Omental fat pad (tissue), 4 donors: ENCODE measurements around the gene C1S. TPM values are rescaled to one million over a fixed set of nuclear protein-coding genes. Genes with fewer than 3 reads are reported as not detected.
A peak's percentile ranks its signal among the peaks of the same experiment; 100 is the strongest.

Experiments
- ATAC-seq: fragments of 150-250 bp; one replicate; pipeline ENCODE4 v1.9.1; 2016; ENCODE audit warnings: mild to moderate bottlenecking, moderate library complexity; ENCODE audit not compliant: low FRiP score
- DNase-seq: peaks from one replicate; pipeline ENCODE4 v3.0.0-alpha.2; 2019; ENCODE audit warnings: low spot score
- total RNA-seq, 4 donors: library from RNA; depleted of rRNA; stranded (reverse); fragments of >200 nt; gene quantifications; one replicate each; pipeline ENCODE4 v1.1.0, GENCODE V29; 2016
- TF ChIP-seq, protein P1 (sequence below), 3 donors: fragments of 450-650 bp; IDR thresholded peaks; one replicate each; pipeline ENCODE4 v1.5.1; 2016 to 2017; ENCODE audit warnings: antibody characterized with exemption in 3 of 3, mild to moderate bottlenecking in 3 of 3, moderate library complexity in 2 of 3

Gene C1S
- total RNA-seq, 4 donors from 2014 or later: 490 to 872 (median 705) TPM

- peak; percentile 100 for DNase-seq
- peak; percentile 72 for ATAC-seq
- TF ChIP-seq, protein P1, sequence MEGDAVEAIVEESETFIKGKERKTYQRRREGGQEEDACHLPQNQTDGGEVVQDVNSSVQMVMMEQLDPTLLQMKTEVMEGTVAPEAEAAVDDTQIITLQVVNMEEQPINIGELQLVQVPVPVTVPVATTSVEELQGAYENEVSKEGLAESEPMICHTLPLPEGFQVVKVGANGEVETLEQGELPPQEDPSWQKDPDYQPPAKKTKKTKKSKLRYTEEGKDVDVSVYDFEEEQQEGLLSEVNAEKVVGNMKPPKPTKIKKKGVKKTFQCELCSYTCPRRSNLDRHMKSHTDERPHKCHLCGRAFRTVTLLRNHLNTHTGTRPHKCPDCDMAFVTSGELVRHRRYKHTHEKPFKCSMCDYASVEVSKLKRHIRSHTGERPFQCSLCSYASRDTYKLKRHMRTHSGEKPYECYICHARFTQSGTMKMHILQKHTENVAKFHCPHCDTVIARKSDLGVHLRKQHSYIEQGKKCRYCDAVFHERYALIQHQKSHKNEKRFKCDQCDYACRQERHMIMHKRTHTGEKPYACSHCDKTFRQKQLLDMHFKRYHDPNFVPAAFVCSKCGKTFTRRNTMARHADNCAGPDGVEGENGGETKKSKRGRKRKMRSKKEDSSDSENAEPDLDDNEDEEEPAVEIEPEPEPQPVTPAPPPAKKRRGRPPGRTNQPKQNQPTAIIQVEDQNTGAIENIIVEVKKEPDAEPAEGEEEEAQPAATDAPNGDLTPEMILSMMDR (IDR thresholded peaks at IDR 0.05): peak in 2 of 3 donors; percentile 83 to 96
Observed at GRCh38 chr12:7108796-7109571, 48.5 kb downstream of the C1S start, which contains the start of gene C1RL. Gene C1RL, minus strand, starts transcription at chr12:7109214. Its CDS starts 34 bp downstream, at chr12:7109180.

DNA sequence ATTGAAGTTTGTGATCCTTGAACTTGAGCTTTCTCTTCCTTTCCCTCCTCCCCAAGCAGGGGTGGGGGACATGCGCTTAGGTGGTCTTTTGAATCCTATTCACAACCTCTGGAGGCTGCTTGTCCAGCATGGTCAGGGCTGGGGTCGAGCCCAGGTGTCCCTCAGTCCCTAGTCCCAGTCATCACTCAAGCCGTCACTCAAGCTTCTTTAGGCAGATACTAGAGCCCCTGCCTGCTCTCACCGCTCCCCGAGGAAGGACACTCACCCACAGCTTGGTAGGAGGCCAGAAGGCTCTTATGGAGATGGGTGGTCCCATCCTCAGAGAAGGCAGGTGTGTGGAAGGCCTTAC is 49.0 kb downstream of the C1S start:
- no peak for DNase-seq
- TF ChIP-seq, protein P1 (IDR thresholded peaks at IDR 0.05): no peak

GRCh38 chr12:7110661-7111060 is 50.1 kb downstream of the C1S start:
- ATAC-seq (no peak), DNase-seq (no peak)
- TF ChIP-seq, protein P1 (IDR thresholded peaks at IDR 0.05): no peak

More for the DNA sequence above, 49.0 kb downstream of the C1S start:
- no peak for ATAC-seq

GRCh38 chr12:7112041-7112440 is 51.5 kb downstream of the C1S start:
- no peak for DNase-seq
- TF ChIP-seq, protein P1 (IDR thresholded peaks at IDR 0.05): no peak
- ATAC-seq: no peak

DNA sequence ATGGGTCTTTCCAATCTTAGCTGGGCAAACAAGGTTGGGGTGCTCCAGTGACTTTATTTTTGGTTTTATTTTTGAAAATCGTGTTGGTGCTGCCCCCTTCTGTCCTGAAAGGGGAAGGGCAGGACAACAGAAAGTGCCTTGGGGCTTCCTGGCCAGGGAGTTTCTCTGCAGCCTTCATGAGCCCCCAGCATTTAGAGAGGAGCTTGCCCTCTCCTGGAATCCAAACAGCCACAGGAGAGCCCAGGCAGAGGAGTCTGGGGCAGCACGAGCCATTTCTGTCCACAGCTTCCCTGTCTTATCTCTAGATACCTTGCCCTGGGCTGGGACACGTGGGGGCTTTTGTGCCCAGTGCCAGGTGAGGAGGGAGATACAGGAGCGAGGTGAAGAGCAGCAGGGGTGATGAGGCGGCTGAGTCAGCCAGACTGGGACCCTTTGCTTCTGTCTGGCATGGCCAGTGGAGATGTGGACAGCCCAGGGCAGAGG is 52.9 kb downstream of the C1S start:
- ATAC-seq (peak; percentile 33), DNase-seq (no peak)
- TF ChIP-seq, protein P1 (IDR thresholded peaks at IDR 0.05): peak in 1 of 3 donors; percentile 42

- no peak for DNase-seq
- TF ChIP-seq, protein P1 (IDR thresholded peaks at IDR 0.05): no peak
- ATAC-seq: no peak
Observed at GRCh38 chr12:7114008-7114407, 53.5 kb downstream of the C1S start.

GRCh38 chr12:7114851-7115250 is 54.3 kb downstream of the C1S start:
- no peak for DNase-seq
- TF ChIP-seq, protein P1 (IDR thresholded peaks at IDR 0.05): no peak
- no peak for ATAC-seq
